BJ (cell line): ENCODE measurements around the gene SYDE1. TPM values are rescaled to one million over a fixed set of nuclear protein-coding genes. Genes with fewer than 3 reads are reported as not detected.

Experiments used
- CTCF ChIA-PET: fragments of 350-600 bp; formaldehyde crosslinking; extraction: SDS; loops from one replicate; lab custom pipeline; 2021; ENCODE audit warnings: antibody characterized with exemption, inconsistent platforms; lab: Yijun Ruan, JAX
- POLR2A ChIA-PET: fragments of 300-600 bp; sonication (Branson Sonifier 250); formaldehyde crosslinking; extraction: SDS; loops from one replicate; lab custom pipeline; 2021; ENCODE audit warnings: antibody characterized with exemption; lab: Charles Lee
- DNase-seq: peaks from one replicate; pipeline ENCODE4 v3.0.0-alpha.2; 2011; ENCODE audit warnings: low read depth
- H3K27me3 ChIP-seq: 2 replicates; pipeline ENCODE4 v1.6.0; 2011; ENCODE audit warnings: low read length; ENCODE audit not compliant: control insufficient read depth, insufficient read depth
- H3K36me3 ChIP-seq: 2 replicates; pipeline ENCODE4 v1.5.1; 2011; ENCODE audit warnings: low read length; ENCODE audit not compliant: control insufficient read depth, insufficient read depth
- H3K4me3 ChIP-seq: 2 replicates; pipeline ENCODE4 v1.5.1; 2011; ENCODE audit warnings: low read depth, mild to moderate bottlenecking, control low read depth, low read length
- CTCF ChIP-seq: IDR thresholded peaks from 2 replicates; pipeline ENCODE4 v1.5.1; 2011; ENCODE audit warnings: low read depth, mild to moderate bottlenecking, control low read depth, inconsistent platforms, low read length, moderate library complexity; ENCODE audit not compliant: insufficient read depth
- polyA plus RNA-seq: library from polyadenylated mRNA; depleted of rRNA; stranded (reverse); fragments of >200 nt; gene quantifications from 2 replicates; pipeline ENCODE4 v1.2.3, GENCODE V29; 2011

Gene SYDE1
- polyA plus RNA-seq, 1 experiment, result 73.5 TPM

GRCh38 chr19:15111758-15112157 lies 4.6 kb downstream of the SYDE1 start:
- ChIA-PET CTCF (interaction anchor here (1.0 to 1.6 kb wide), 2 partner anchors 11 to 19 kb away, joined by 4 to 5 read pairs; no protein-coding TSS in a partner anchor), POLR2A (no interaction called here)
- no peak for TF ChIP-seq CTCF
- no peak for DNase-seq
- no peaks in the 10 kb centered on the region for H3K27me3 ChIP-seq
- H3K4me3 ChIP-seq, result no peak overlapping the region
- H3K36me3 ChIP-seq, result peaks cover 52% of the 10 kb centered on the region

- Histone ChIP-seq H3K4me3 (no peak overlapping the region), H3K27me3 (no peaks in the 10 kb centered on the region), H3K36me3 (peaks cover 57% of the 10 kb centered on the region)
- peak; percentile 12; the same call in 1 of the 2 replicates for TF ChIP-seq CTCF
- no peak for DNase-seq
- ChIA-PET CTCF (interaction anchor here (1.0 to 1.6 kb wide), 2 partner anchors 11 to 20 kb away, joined by 4 to 5 read pairs; no protein-coding TSS in a partner anchor), POLR2A (no interaction called here)
Measured at GRCh38 chr19:15112385-15112784, 5.2 kb downstream of the SYDE1 start.

- Histone ChIP-seq H3K36me3 (peaks cover 65% of the 10 kb centered on the region), H3K27me3 (no peaks in the 10 kb centered on the region), H3K4me3 (no peak overlapping the region)
- CTCF ChIA-PET, result no interaction called here
- TF ChIP-seq CTCF, result no peak
- POLR2A ChIA-PET, result no interaction called here
- no peak for DNase-seq
Measured at GRCh38 chr19:15113245-15114152, 6.3 kb downstream of the SYDE1 start.

GRCh38 chr19:15114153-15114540 lies 6.9 kb downstream of the SYDE1 start:
- Histone ChIP-seq H3K27me3 (no peaks in the 10 kb centered on the region), H3K36me3 (peaks cover 70% of the 10 kb centered on the region), H3K4me3 (no peak overlapping the region)
- CTCF ChIA-PET, result no interaction called here
- no peak for TF ChIP-seq CTCF
- no peak for DNase-seq
- POLR2A ChIA-PET, result no interaction called here

- CTCF ChIA-PET, result interaction anchor here (0.8 to 1.2 kb wide), 2 partner anchors 9 to 14 kb away, joined by 3 read pairs; no protein-coding TSS in a partner anchor
- Histone ChIP-seq H3K27me3 (no peaks in the 10 kb centered on the region), H3K36me3 (peaks cover 66% of the 10 kb centered on the region), H3K4me3 (no peak overlapping the region)
- POLR2A ChIA-PET, result no interaction called here
- DNase-seq, result no peak
- TF ChIP-seq CTCF, result no peak
Measured at GRCh38 chr19:15115080-15115479, 7.9 kb downstream of the SYDE1 start.
